Activated CD8-positive, alpha-beta memory T cell treated with anti-CD3 and anti-CD28 coated beads, Interleukin-2, amount 10 ng/mL, durations not matched to agents 7 days and 5 days (primary cell): ENCODE results near the gene EFCC1. TPM values are rescaled to one million over a fixed set of nuclear protein-coding genes. Genes with fewer than 3 reads are reported as not detected.
"Not testable (repeated sequence)": the region's sequence is repeated elsewhere in the genome, so short reads cannot be mapped to it uniquely, and the experiment has no call there.

Experiments used
- ATAC-seq: fragments of 150-1000 bp; cut with Tn5 transposase; one replicate; pipeline ENCODE4 v1.10.0; 2021; ENCODE audit warnings: moderate library complexity
- CTCF ChIA-PET: fragments of 350-600 bp; sonication (Branson Sonifier 250); formaldehyde crosslinking; loops from one replicate; lab custom pipeline; 2021; ENCODE audit warnings: antibody characterized with exemption; lab: Charles Lee
- DNase-seq: peaks from one replicate; pipeline ENCODE4 v3.0.0-alpha.2; 2020
- H3K27ac Mint-ChIP-seq: one replicate; pipeline ENCODE4 v1.8.0; 2021; ENCODE audit warnings: mild to moderate bottlenecking, mixed read lengths
- H3K27me3 Mint-ChIP-seq: one replicate; pipeline ENCODE4 v1.8.0; 2021; ENCODE audit warnings: mixed read lengths
- H3K36me3 Mint-ChIP-seq: one replicate; pipeline ENCODE4 v1.8.0; 2021; ENCODE audit warnings: mild to moderate bottlenecking, mixed read lengths
- H3K4me1 Mint-ChIP-seq: one replicate; pipeline ENCODE4 v1.8.0; 2021; ENCODE audit warnings: mixed read lengths
- H3K4me3 Mint-ChIP-seq: one replicate; pipeline ENCODE4 v1.8.0; 2021; ENCODE audit warnings: mild to moderate bottlenecking, moderate library complexity, mixed read lengths
- H3K9me3 Mint-ChIP-seq: one replicate; pipeline ENCODE4 v1.8.0; 2022; ENCODE audit warnings: low read depth, mixed read lengths
- total RNA-seq, 2 experiments: library from RNA; stranded (reverse); gene quantifications; one replicate each; pipeline ENCODE4 v1.2.3, GENCODE V29; 2021

The EFCC1 gene
- total RNA-seq, 2 experiments from 2014 or later, result 0.09 to 0.12 TPM

DNA sequence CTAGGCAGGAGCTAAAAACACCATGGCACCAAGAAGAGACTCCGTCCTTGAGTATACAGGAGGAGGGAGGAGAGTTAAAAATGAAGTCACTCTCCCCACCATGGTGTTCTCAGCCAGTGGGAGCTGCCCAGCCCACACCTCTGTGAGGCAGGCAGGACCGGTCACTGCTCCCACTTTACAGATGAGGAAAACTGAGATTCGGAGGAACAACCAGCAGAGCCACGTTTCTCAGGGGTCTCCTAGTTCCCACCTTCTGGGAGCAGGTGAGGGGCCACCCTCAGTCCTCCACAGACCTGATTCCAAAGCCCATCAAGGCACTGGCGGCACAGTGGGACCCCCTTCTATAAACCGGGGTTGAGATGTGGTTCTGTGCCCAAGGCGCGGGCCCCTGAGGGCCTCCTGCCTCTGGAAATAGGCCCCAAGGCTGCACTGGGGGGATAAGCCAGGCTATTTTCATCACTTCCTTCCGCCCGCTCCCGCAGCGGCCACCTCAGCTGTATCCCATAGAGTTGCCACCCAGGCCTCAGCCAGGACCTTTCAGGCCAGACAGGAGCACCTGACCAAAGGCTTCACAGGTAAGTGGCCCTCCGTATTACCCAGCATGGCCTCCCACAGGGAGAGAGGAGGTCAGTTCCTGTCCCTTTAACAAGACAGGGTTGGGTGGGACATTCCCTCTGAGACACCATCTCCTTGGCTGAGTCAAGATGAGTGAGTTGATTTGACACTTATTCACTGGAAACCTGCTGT is 59.3 kb downstream of the EFCC1 start, which contains the start of gene GP9:
Gene GP9 (plus strand): TSS at position 504 of the 747 bp plus-strand sequence. CDS start 961 bp downstream, outside the sequence.
- Mint-ChIP-seq H3K4me1 (no peaks in the 10 kb centered on the region), H3K27ac (no peak within 1 kb of the TSS), H3K9me3 (no peaks in the 10 kb centered on the region), H3K4me3 (no peak within 1 kb of the TSS), H3K27me3 (peaks cover 10% of the 10 kb centered on the region), H3K36me3 (no peaks in the 10 kb centered on the region)
- ATAC-seq, result no peak
- no peak for DNase-seq
- CTCF ChIA-PET, result interaction anchor here (1.7 to 1.9 kb wide), 2 partner anchors 8 to 11 kb away, joined by 4 to 5 read pairs; no protein-coding TSS in a partner anchor

DNA sequence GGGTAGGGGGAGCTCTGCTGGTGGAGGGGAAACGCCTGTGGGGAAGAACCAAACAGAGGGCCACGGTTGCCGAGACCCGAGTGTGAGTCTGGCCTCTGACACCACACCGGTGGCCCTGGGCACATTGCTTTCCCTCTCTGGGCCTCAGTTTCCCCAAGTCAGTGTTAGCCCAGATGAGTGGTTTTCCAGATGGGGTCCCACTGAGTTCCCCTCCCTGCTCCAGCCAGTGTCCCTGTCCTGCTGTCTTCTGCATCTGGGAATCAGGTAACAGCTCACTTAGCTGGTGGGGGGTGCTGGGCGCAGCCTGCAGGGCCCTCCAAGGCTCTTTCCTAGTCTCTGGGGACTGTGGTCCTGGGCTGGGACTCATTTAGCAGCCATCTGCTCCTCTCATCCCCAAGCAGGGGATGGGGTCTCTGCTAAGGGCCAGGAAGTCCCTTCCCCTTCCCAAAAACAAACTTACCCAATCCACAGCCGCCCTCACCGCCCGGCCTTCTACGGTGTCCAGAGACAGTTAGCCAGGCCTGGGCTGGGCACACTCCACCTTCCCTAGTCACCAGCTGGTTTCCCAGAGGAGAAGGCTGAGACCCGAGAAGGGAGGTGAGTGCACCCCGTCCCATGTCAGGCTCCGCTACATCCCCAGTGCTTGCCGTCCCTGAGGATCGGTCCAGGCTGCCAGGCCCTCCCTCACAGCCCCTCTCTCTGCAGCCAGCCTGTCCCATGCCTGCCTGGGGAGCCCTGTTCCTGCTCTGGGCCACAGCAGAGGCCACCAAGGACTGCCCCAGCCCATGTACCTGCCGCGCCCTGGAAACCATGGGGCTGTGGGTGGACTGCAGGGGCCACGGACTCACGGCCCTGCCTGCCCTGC is 60.2 kb downstream of the EFCC1 start:
- H3K27me3 Mint-ChIP-seq, result peaks cover 10% of the 10 kb centered on the region
- H3K27ac Mint-ChIP-seq, result no peak overlapping the region
- no peaks in the 10 kb centered on the region for H3K4me1 Mint-ChIP-seq
- CTCF ChIA-PET, result interaction anchor here (1.9 kb wide), 1 partner anchor 8 kb away, joined by 5 read pairs; no protein-coding TSS in a partner anchor
- no peak overlapping the region for H3K4me3 Mint-ChIP-seq
- ATAC-seq (no peak), DNase-seq (no peak)
- no peaks in the 10 kb centered on the region for H3K36me3 Mint-ChIP-seq
- no peaks in the 10 kb centered on the region for H3K9me3 Mint-ChIP-seq

DNA sequence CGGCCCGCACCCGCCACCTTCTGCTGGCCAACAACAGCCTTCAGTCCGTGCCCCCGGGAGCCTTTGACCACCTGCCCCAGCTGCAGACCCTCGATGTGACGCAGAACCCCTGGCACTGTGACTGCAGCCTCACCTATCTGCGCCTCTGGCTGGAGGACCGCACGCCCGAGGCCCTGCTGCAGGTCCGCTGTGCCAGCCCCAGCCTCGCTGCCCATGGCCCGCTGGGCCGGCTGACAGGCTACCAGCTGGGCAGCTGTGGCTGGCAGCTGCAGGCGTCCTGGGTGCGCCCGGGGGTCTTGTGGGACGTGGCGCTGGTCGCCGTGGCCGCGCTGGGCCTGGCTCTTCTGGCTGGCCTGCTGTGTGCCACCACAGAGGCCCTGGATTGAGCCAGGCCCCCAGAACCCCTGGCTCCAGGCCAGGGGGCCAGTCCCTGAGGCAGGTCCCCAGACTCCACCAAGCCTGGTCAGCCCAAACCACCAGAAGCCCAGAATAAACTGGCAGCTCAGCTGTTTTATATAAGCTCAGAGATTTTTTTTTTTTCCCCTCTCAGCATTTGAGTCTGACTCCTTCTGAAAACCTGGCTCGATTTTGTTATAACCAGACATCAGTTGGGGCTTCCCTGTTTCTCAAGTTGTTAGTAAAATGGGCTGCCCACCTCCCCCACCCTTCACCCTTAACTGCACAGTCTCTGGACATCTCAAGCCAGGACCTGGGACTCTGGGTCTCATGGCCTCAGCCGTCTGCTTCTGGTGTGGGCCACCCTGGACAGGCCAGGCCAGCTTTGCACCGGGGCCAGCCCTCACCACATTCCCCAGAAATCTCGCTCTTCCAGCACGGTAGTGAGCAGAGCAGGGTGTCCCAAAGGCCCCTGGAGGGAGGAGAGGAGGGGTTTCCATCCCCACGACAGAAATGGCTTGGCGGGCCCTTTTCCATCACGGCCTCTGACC is 61.1 kb downstream of the EFCC1 start:
- CTCF ChIA-PET, result interaction anchor here (1.4 kb wide), 1 partner anchor 9 kb away, joined by 6 read pairs; no protein-coding TSS in a partner anchor
- ATAC-seq, result no peak
- Mint-ChIP-seq H3K27me3 (peaks cover 9% of the 10 kb centered on the region), H3K9me3 (no peaks in the 10 kb centered on the region), H3K4me1 (no peaks in the 10 kb centered on the region), H3K36me3 (no peaks in the 10 kb centered on the region), H3K27ac (no peak overlapping the region), H3K4me3 (no peak overlapping the region)
- no peak for DNase-seq

DNA sequence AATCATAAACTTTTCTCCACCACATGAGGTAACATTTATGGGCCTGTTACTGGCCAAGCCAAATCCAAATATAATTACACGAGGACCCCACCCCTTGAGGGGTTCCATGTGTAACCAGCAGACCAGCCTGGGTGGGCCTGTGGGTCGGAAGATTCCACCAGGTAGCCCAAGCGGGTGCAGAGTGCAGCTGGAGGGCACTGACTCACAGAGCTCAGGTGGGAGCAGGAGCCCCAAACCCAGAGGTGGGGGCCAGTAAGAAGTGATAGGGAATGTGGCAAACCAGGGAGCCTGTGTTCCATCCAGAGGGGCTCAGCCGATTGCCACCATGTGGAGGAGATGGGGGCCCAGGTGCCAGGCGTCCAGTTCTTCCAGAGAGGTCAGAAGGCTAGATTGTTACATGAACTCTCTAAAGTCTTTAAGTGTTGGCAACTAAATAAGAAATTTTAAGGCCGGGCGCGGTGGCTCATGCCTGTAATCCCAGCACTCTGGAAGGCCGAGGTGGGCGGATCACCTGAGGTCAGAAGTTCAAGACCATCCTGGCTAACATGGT is 62.1 kb downstream of the EFCC1 start:
- Mint-ChIP-seq H3K27ac (no peak overlapping the region), H3K4me3 (no peak overlapping the region), H3K4me1 (peaks cover 7% of the 10 kb centered on the region), H3K36me3 (no peaks in the 10 kb centered on the region), H3K9me3 (no peaks in the 10 kb centered on the region), H3K27me3 (peaks cover 11% of the 10 kb centered on the region)
- no peak for DNase-seq
- CTCF ChIA-PET, result interaction anchor here (1.4 kb wide), 1 partner anchor 10 kb away, joined by 6 read pairs; no protein-coding TSS in a partner anchor
- ATAC-seq, result no peak

DNA sequence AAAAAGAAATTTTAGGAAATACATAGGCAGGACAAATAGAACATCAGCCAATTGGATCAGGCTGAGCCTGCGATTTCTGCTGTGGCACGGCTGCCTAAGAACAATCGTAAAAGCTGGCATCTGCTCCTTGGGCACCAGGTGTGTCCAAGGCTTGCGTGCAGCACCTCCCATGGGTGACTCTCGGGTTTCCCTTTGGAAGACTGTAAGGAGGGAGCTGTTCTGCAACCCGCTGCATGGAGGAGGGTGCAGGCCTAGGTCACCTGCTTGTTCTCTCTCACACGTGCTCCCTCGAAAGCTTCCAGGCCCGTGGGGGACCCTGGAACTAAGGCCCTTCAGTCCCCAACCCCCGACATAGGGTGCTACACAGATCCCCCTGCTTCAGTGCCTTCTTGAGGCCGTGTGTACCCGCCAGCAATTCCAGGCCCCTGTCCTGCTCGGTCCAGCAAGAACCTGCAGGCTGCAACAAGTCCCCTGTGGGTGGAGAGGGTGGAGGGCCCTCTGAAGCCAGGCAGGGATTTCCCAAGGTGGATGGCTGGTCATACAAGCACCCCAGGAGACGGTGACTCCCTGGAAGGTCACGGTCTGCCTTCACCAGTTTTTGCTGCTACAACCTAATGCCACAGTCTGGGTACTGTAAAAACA is 62.9 kb downstream of the EFCC1 start:
- DNase-seq, result no peak
- no peak overlapping the region for H3K4me3 Mint-ChIP-seq
- no peak overlapping the region for H3K27ac Mint-ChIP-seq
- H3K4me1 Mint-ChIP-seq, result peaks cover 7% of the 10 kb centered on the region
- ATAC-seq, result no peak
- H3K36me3 Mint-ChIP-seq, result no peaks in the 10 kb centered on the region
- CTCF ChIA-PET, result interaction anchor here (6.6 kb wide), 1 partner anchor 11 kb away, joined by 70 read pairs; no protein-coding TSS in a partner anchor
- H3K9me3 Mint-ChIP-seq, result no peaks in the 10 kb centered on the region
- peaks cover 11% of the 10 kb centered on the region for H3K27me3 Mint-ChIP-seq

DNA sequence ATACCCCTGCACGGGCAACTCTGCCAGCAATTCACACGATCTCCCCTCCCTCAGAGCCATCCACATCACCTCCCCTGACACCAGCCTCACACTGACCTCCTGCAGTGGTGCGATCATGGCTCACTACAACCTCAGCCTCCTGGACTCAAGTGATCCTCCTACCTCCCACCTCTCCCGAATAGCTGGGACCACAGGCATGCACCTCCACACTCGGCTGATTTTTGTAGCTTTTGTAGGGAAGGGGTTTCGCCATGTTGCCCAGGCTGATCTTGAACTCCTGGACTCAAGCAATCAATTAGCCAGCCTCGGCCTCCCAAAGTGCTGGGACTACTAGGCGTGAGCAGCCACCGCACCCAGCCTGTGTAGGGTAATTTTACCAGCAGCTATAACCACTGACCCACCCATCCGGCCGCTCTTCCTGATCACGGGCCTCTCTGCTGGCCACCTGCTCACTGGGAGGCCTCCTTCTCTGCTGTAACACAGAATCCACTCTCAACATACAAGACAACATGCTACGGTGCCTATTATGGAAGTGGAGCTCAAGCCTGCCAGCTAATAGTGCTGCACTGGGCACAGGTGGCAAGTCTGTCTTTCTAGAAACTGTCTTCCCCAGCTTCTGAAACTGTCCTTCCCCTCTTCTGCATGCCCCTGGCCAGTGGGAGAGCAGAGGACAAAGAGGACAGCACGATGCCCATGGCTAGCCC is 64.1 kb downstream of the EFCC1 start:
- H3K27me3 Mint-ChIP-seq, result peaks cover 13% of the 10 kb centered on the region
- no peaks in the 10 kb centered on the region for H3K36me3 Mint-ChIP-seq
- no peak for ATAC-seq
- H3K4me3 Mint-ChIP-seq, result no peak overlapping the region
- H3K9me3 Mint-ChIP-seq, result no peaks in the 10 kb centered on the region
- peaks cover 7% of the 10 kb centered on the region for H3K4me1 Mint-ChIP-seq
- CTCF ChIA-PET, result interaction anchor here (6.6 kb wide), 1 partner anchor 12 kb away, joined by 70 read pairs; no protein-coding TSS in a partner anchor
- DNase-seq, result no peak
- no peak overlapping the region for H3K27ac Mint-ChIP-seq

DNA sequence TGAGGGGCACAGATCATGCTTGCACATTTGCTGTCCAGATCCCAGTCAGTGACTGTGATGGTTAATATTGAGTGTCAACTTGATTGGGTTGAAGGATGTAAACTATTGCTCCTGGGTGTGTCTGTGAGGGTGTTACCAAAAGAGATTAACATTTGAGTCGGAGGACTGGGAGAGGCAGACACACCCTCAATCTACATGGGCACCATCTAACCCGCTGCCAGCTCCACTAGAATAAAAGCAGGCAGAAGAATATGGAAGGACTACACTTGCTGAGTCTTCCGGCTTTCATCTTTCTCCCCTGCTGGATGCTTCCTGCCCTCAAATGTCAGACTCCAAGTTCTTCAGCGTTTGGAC is 64.6 kb downstream of the EFCC1 start:
- Mint-ChIP-seq H3K9me3 (no peaks in the 10 kb centered on the region), H3K4me3 (no peak overlapping the region), H3K27ac (no peak overlapping the region), H3K27me3 (peaks cover 15% of the 10 kb centered on the region), H3K4me1 (peaks cover 7% of the 10 kb centered on the region), H3K36me3 (no peaks in the 10 kb centered on the region)
- DNase-seq, result no peak
- CTCF ChIA-PET, result interaction anchor here (6.6 kb wide), 1 partner anchor 12 kb away, joined by 70 read pairs; no protein-coding TSS in a partner anchor
- no peak for ATAC-seq

DNA sequence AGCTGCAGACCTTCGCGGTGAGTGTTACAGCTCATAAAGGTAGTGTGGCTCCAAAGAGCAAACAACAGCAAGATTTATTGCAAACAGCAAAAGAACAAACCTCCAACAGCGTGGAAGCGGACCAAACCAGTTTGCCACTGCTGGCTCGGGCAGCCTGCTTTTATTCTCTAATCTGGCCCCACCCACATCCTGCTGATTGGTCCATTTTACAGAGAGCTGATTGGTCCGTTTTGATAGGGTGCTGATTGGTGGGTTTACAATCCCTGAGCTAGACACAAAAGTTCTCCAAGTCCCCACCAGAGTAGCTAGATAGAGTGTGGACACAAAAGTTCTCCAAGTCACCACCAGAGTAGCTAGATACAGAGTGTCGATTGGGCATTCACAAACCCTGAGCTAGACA is 66.6 kb downstream of the EFCC1 start:
- Mint-ChIP-seq H3K27me3 (peaks cover 15% of the 10 kb centered on the region), H3K4me3 (peak overlapping the region; percentile 53)
- DNase-seq, H3K4me1 Mint-ChIP-seq, H3K9me3 Mint-ChIP-seq, H3K27ac Mint-ChIP-seq, H3K36me3 Mint-ChIP-seq, ATAC-seq: not testable (repeated sequence)
- CTCF ChIA-PET, result interaction anchor here (1.3 to 6.6 kb wide), 7 partner anchors 14 to 190 kb away, joined by 3 to 70 read pairs (median 7); no protein-coding TSS in a partner anchor

DNA sequence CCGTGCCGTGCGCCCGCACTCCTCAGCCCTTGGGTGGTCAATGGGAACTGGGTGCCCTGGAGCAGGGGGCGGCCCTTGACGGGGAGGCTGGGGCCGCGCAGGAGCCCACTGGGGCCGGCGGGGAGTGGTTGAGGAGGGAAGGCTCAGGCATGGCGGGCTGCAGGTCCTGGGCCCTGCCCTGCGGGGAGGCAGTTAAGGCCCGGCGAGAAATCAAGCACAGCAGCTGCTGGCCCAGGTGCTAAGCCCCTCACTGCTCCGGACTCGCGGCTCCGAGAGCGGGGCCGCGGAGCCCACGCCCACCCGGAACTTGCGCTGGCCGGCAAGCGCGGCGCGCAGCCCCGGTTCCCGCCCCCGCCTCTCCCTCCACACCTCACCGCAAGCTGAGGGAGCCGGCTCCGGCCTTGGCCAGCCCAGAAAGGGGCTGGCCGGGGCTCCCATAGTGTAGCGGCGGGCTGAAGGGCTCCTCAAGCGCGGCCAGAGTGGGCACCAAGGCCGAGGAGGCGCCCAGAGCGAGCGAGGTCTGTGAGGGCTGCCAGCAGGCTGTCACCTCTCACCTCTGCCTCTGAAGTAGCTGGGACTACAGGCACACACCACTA is 67.3 kb downstream of the EFCC1 start:
- H3K4me1 Mint-ChIP-seq, result peaks cover 7% of the 10 kb centered on the region
- H3K4me3 Mint-ChIP-seq, result peak overlapping the region; percentile 53
- ATAC-seq, result peak; percentile 62
- no peak overlapping the region for H3K27ac Mint-ChIP-seq
- no peaks in the 10 kb centered on the region for H3K36me3 Mint-ChIP-seq
- no peak for DNase-seq
- H3K27me3 Mint-ChIP-seq, result peaks cover 15% of the 10 kb centered on the region
- no peaks in the 10 kb centered on the region for H3K9me3 Mint-ChIP-seq
- CTCF ChIA-PET, result interaction anchor here (0.7 to 6.6 kb wide), 11 partner anchors 8 to 191 kb away, joined by 3 to 70 read pairs (median 5); partner anchors contain the start of gene GP9

DNA sequence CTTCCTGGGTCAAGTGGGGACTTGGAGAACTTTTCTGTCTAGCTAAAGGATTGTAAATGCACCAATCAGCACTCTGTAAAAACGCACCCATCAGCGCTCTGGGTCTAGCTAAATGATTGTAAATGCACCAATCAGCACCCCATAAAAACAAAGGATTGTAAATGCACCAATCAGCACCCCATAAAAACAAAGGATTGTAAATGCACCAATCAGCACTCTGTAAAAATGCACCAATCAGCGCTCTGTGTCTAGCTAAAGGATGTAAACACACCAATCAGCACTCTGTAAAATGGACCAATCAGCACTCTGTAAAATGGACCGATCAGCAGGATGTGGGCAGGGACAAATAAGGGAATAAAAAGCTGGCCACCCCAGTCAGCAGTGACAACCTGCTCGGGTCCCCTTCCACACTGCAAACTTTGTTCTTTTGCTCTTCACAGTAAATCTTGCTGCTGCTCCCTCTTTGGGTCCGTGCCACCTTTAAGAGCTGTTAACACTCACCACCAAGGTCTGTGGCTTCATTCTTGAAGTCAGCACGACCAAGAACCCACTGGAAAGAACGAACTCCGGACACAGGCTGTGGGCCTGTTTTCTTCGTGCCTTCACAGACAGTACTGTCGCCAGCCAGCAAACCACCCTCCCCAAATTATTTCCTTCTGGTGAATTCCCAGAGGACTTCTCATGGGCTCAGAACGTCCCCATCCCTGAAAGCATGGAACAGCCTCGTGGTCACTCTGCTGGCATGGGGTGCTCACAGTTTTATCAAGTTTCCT is 68.4 kb downstream of the EFCC1 start:
- CTCF ChIA-PET, result interaction anchor here (0.9 to 6.6 kb wide), 9 partner anchors 9 to 177 kb away, joined by 3 to 70 read pairs (median 7); partner anchors contain the start of gene GP9
- H3K4me1 Mint-ChIP-seq, H3K9me3 Mint-ChIP-seq, ATAC-seq, H3K36me3 Mint-ChIP-seq, H3K27ac Mint-ChIP-seq, H3K4me3 Mint-ChIP-seq, DNase-seq: not testable (repeated sequence)
- H3K27me3 Mint-ChIP-seq, result peaks cover 15% of the 10 kb centered on the region
